Mesodermal cell (in vitro differentiated cells): ENCODE data around the gene ACOT4. TPM values are rescaled to one million over a fixed set of nuclear protein-coding genes. Genes with fewer than 3 reads are reported as not detected.
A peak's percentile ranks its signal among the peaks of the same experiment; 100 is the strongest.
"Not testable (repeated sequence)": the region's sequence is repeated elsewhere in the genome, so short reads cannot be mapped to it uniquely, and the experiment has no call there.

Experiments
- H3K27ac ChIP-seq: 2 replicates; pipeline ENCODE4 v1.7.0; 2013; ENCODE audit warnings: mild to moderate bottlenecking, low read depth, low read length, moderate library complexity; ENCODE audit not compliant: severe bottlenecking
- H3K36me3 ChIP-seq: 2 replicates; pipeline ENCODE4 v1.7.1; 2013; ENCODE audit warnings: mild to moderate bottlenecking, low read length, moderate library complexity; ENCODE audit not compliant: control insufficient read depth, insufficient read depth
- H3K4me1 ChIP-seq: one replicate; pipeline ENCODE4 v1.7.1; 2013; ENCODE audit warnings: mild to moderate bottlenecking, low read length; ENCODE audit not compliant: insufficient read depth, control insufficient read depth, poor library complexity, severe bottlenecking
- H3K4me3 ChIP-seq: 2 replicates; pipeline ENCODE4 v1.7.0; 2013; ENCODE audit warnings: low read length, control low read depth, mild to moderate bottlenecking; ENCODE audit not compliant: insufficient read depth, poor library complexity, severe bottlenecking; ENCODE audit errors: extremely low read depth
- H3K9me3 ChIP-seq: 2 replicates; pipeline ENCODE4 v1.7.1; 2013; ENCODE audit warnings: mild to moderate bottlenecking, low read length, moderate library complexity; ENCODE audit not compliant: control insufficient read depth
- WGBS, 2 experiments: methylation state at CpG; one replicate each; pipeline ENCODE4 v1.1.5; 2013; ENCODE audit warnings: missing lambda C conversion rate in 2 of 2; ENCODE audit not compliant: insufficient coverage in 2 of 2; 5-methylcytosine and 5-hydroxymethylcytosine counted together
- polyA plus RNA-seq, 2 experiments: library from polyadenylated mRNA; stranded (reverse); fragments of 50-300 nt; gene quantifications; one replicate each; pipeline ENCODE4 v1.2.3, GENCODE V29; 2013

ACOT4 gene, protein sequence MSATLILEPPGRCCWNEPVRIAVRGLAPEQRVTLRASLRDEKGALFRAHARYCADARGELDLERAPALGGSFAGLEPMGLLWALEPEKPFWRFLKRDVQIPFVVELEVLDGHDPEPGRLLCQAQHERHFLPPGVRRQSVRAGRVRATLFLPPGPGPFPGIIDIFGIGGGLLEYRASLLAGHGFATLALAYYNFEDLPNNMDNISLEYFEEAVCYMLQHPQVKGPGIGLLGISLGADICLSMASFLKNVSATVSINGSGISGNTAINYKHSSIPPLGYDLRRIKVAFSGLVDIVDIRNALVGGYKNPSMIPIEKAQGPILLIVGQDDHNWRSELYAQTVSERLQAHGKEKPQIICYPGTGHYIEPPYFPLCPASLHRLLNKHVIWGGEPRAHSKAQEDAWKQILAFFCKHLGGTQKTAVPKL
- polyA plus RNA-seq (2013, experiment 1 of 2) = 0.26 TPM
- 0.61 TPM for polyA plus RNA-seq (2013, experiment 2 of 2)

DNA sequence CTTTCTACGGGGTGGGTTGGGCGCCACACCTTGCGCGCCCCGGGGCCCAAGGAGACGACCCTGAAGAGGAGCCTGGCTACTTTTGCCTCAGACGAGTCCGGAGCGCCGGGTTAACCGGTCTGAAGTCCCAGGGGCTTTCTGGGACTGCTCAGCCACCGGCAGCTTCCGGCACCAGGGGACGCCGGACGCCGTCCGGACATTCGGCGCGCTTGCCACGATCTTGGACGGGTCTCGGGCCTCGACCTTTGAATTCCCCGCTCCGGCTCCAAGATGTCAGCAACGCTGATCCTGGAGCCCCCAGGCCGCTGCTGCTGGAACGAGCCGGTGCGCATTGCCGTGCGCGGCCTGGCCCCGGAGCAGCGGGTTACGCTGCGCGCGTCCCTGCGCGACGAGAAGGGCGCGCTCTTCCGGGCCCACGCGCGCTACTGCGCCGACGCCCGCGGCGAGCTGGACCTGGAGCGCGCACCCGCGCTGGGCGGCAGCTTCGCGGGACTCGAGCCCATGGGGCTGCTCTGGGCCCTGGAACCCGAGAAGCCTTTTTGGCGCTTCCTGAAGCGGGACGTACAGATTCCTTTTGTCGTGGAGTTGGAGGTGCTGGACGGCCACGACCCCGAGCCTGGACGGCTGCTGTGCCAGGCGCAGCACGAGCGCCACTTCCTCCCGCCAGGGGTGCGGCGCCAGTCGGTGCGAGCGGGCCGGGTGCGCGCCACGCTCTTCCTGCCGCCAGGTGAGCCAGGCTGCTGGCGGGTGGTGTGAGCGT is at the start of gene ACOT4:
Gene ACOT4 (plus strand): TSS at position 184 of the 760 bp plus-strand sequence. CDS start 87 bp downstream, at position 271.
- Histone ChIP-seq H3K36me3 (no peaks in the 10 kb centered on the region), H3K4me1 (no peaks in the 10 kb centered on the region), H3K27ac (no peak within 1 kb of the TSS), H3K4me3 (peak within 1 kb of the TSS; percentile 42), H3K9me3 (no peaks in the 10 kb centered on the region)
- 12 to 13% methylated on average over 84 to 85 of the region's 89 CpGs for WGBS, 2 experiments

DNA sequence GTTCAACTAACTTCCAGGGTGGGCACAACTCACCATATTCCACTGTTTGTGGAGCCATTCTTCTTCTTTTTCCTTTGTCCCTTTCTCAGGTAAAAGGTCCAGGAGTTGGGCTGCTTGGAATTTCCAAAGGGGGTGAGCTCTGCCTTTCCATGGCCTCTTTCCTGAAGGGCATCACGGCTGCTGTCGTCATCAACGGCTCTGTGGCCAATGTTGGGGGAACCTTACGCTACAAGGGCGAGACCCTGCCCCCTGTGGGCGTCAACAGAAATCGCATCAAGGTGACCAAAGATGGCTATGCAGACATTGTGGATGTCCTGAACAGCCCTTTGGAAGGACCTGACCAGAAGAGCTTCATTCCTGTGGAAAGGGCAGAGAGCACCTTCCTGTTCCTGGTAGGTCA is 48.7 kb upstream of the ACOT4 start:
- H3K9me3 ChIP-seq, H3K36me3 ChIP-seq, H3K4me3 ChIP-seq, H3K4me1 ChIP-seq, H3K27ac ChIP-seq: not testable (repeated sequence)
- no CpG with 5 or more reads among the region's 7 CpGs for WGBS, 2 experiments

DNA sequence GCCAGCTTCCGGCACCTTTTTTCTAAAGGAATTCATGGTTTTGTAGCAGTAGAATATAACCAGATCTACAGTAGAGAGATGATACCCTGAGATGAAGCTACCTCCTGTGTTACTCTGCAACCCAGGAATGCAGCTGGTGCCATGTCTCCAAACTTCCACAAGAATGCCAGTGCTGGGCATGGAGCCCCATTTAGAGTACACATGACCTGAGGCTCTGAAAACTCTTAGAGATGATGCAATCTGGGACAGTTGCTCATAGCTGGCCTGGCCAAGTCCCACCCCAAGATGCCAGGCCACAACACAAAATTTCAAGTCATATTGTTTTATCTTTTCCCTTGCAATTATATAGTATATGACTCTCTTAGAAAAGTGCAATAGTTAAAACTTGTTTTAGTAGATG is 46.3 kb upstream of the ACOT4 start:
- not testable (repeated sequence) for H3K4me1 ChIP-seq, H3K4me3 ChIP-seq, H3K27ac ChIP-seq, H3K36me3 ChIP-seq, H3K9me3 ChIP-seq
- no CpG with 5 or more reads among the region's 1 CpG for WGBS, 2 experiments

DNA sequence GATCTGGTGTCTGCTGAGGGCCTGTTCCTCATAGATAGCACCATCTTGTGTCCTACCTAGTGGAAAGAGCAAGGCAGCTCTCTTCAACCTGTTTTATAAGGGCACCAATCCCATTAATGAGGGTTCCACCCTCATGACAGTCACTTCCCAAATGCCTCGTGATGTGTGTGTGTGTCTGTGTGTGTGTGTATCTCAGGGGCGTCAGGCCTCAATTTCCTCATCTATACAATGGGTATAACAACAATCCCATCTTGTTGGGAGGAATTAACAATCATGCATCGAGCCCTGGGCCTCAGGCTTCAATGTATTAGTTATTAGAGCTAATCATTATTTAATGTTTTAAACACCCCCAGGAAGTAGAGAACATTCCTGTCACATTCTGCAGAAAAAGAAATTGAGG is 42.6 kb upstream of the ACOT4 start:
- not testable (repeated sequence) for H3K4me3 ChIP-seq, H3K9me3 ChIP-seq, H3K36me3 ChIP-seq, H3K4me1 ChIP-seq, H3K27ac ChIP-seq
- WGBS, 2 experiments = no CpG with 5 or more reads among the region's 3 CpGs

DNA sequence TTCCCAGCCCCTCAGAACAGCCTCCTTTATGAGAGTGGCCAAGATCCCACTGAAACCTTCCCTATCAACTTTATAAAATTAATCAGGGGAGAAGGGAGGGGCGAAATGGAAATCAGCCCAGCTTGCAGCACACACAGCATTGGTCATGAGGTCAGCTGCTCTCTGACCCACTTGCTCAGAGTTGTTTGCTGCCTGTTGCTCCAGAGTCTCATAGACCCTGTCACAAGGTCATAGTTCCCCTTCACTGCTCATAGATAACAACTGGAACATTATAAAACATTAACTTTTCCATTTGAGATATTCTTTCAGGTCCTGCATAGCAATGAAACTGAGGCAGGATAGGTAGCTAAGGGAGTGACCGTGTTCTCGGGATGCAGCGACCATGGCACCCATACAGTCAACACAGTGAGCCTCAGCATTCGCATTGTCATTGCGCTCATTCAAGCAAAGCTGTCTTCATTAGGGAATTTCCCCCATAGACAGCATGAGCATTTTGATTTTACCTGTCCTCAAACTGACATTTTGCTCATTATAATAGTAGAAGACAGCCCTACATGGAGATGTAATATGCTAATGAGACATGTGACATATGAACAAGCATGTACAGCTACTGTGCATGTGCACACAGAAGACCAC is 41.7 kb upstream of the ACOT4 start:
- H3K9me3 ChIP-seq, H3K27ac ChIP-seq, H3K4me3 ChIP-seq, H3K4me1 ChIP-seq, H3K36me3 ChIP-seq: not testable (repeated sequence)
- WGBS, 2 experiments = no CpG with 5 or more reads among the region's 6 CpGs

DNA sequence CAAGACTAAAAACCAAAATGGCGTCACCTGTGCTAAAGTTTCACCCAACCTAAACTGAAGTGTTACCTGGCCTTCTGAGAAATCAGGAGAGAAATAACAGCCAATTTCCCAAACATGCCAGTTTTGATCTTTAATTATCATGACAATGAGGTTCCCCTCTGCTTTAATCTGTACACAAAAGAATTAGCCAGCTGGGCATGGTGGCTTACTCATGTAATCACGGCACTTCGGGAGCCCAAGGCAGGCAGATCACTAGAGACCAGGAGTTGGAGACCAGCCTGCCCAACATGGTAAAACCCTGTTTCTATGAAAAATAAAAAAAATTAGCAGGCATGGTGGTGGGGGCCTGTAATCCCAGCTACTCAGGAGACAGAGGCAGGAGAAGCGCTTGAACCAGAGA is 37.8 kb upstream of the ACOT4 start:
- 90 to 100% methylated on average over 1 to 4 of the region's 4 CpGs for WGBS, 2 experiments
- Histone ChIP-seq H3K27ac (no peak overlapping the region), H3K36me3 (no peaks in the 10 kb centered on the region), H3K9me3 (no peaks in the 10 kb centered on the region), H3K4me3 (no peak overlapping the region), H3K4me1 (no peaks in the 10 kb centered on the region)

DNA sequence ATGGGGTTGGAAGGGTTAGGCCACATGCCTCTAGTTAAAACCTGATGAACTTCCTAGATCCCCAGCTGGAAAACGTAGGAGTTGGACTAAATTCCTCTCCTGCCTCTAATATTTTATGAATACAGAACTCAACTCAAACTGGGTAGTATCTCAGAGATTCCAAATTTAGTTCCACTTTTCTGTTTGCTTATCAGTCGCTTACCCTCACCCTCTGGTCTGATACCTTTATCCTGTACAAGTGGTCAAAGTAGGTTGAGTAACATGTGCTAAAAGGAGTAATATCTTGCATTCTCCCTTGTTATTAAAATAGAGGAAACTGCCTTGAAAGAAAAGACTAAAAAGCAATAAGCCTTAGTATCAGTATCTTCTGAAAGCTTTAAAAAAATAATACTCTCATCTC is 34.5 kb upstream of the ACOT4 start:
- H3K4me1 ChIP-seq, H3K27ac ChIP-seq, H3K9me3 ChIP-seq, H3K4me3 ChIP-seq, H3K36me3 ChIP-seq: not testable (repeated sequence)
- WGBS, 2 experiments = no CpG with 5 or more reads among the region's 2 CpGs

DNA sequence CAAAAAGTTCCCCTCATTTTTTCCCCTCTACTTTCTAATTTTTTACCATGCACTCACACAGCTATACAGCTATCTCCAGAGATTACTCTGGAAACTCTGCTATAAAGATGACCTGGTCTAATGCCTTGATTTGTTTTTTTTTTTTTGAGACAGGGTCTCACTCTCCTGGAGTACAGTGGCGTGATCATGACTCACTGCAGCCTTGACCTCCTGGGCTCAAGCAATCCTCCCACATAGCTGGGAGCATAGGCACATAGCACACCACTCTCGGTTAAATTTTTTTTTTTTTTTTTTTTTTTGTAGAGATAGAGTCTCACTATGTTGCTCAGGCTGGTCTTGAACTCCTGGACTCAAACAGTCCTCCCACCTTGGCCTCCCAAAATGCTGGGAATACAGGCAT is 33.4 kb upstream of the ACOT4 start:
- H3K27ac ChIP-seq, H3K4me1 ChIP-seq, H3K36me3 ChIP-seq, H3K9me3 ChIP-seq, H3K4me3 ChIP-seq: not testable (repeated sequence)
- WGBS, 2 experiments = no CpG with 5 or more reads among the region's 2 CpGs

DNA sequence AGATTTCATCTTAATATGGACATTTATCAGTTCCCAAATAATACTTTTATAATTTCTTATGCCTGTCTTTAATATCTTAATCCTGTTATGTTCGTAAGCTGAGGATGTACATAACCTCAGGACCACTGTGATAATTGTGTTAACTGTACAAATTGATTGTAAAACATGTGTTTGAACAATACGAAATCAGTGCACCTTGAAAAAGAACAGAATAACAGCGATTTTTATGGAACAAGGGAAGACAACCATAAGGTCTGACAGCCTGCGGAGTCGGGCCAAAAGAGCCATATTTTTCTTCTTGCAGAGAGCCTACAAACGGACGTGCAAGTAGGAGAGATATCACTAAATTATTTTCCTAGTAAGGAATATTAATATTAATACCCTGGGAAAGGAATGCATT is 29.4 kb upstream of the ACOT4 start:
- not testable (repeated sequence) for H3K36me3 ChIP-seq, H3K4me3 ChIP-seq, H3K4me1 ChIP-seq, H3K27ac ChIP-seq
- H3K9me3 ChIP-seq = peaks cover 11% of the 10 kb centered on the region
- 90 to 100% methylated on average over 3 to 4 of the region's 7 CpGs for WGBS, 2 experiments

DNA sequence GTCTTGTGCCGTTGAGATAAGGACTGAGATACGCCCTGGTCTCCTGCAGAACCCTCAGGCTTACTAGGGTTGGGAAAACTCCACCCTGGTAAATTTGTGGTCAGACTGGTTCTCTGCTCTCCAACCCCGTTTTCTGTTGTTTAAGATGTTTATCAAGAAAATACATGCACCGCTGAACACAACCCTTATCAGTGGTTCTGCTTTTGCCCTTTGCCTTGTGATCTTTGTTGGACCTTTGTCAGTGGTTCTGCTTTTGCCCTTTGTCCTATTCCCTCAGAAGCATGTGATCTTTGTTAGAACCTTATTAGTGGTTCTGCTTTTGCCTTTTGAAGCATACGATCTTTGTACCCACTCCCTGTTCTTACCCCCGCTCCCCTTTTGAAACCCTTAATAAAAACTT is 29.0 kb upstream of the ACOT4 start:
- not testable (repeated sequence) for H3K36me3 ChIP-seq, H3K4me1 ChIP-seq, H3K4me3 ChIP-seq, H3K27ac ChIP-seq
- 97 to 98% methylated on average over 5 to 6 of the region's 6 CpGs for whole genome bisulfite sequencing, 2 experiments
- H3K9me3 ChIP-seq = peaks cover 13% of the 10 kb centered on the region
